Activated CD8-positive, alpha-beta memory T cell treated with anti-CD3 and anti-CD28 coated beads, Interleukin-2, amount 10 ng/mL, durations not matched to agents 7 days and 5 days (primary cell): ENCODE data around the gene SLC14A1. TPM values are rescaled to one million over a fixed set of nuclear protein-coding genes. Genes with fewer than 3 reads are reported as not detected.

Experiments used
- ATAC-seq: fragments of 150-1000 bp; cut with Tn5 transposase; one replicate; pipeline ENCODE4 v1.10.0; 2021; ENCODE audit warnings: moderate library complexity
- CTCF ChIA-PET: fragments of 350-600 bp; sonication (Branson Sonifier 250); formaldehyde crosslinking; loops from one replicate; lab custom pipeline; 2021; ENCODE audit warnings: antibody characterized with exemption; lab: Charles Lee
- DNase-seq: peaks from one replicate; pipeline ENCODE4 v3.0.0-alpha.2; 2020
- H3K27ac Mint-ChIP-seq: one replicate; pipeline ENCODE4 v1.8.0; 2021; ENCODE audit warnings: mild to moderate bottlenecking, mixed read lengths
- H3K27me3 Mint-ChIP-seq: one replicate; pipeline ENCODE4 v1.8.0; 2021; ENCODE audit warnings: mixed read lengths
- H3K36me3 Mint-ChIP-seq: one replicate; pipeline ENCODE4 v1.8.0; 2021; ENCODE audit warnings: mild to moderate bottlenecking, mixed read lengths
- H3K4me1 Mint-ChIP-seq: one replicate; pipeline ENCODE4 v1.8.0; 2021; ENCODE audit warnings: mixed read lengths
- H3K4me3 Mint-ChIP-seq: one replicate; pipeline ENCODE4 v1.8.0; 2021; ENCODE audit warnings: mild to moderate bottlenecking, moderate library complexity, mixed read lengths
- H3K9me3 Mint-ChIP-seq: one replicate; pipeline ENCODE4 v1.8.0; 2022; ENCODE audit warnings: low read depth, mixed read lengths
- total RNA-seq, 2 experiments: library from RNA; stranded (reverse); gene quantifications; one replicate each; pipeline ENCODE4 v1.2.3, GENCODE V29; 2021

The SLC14A1 gene
- total RNA-seq, 2 experiments from 2014 or later, result 6.8 to 14.8 TPM

DNA sequence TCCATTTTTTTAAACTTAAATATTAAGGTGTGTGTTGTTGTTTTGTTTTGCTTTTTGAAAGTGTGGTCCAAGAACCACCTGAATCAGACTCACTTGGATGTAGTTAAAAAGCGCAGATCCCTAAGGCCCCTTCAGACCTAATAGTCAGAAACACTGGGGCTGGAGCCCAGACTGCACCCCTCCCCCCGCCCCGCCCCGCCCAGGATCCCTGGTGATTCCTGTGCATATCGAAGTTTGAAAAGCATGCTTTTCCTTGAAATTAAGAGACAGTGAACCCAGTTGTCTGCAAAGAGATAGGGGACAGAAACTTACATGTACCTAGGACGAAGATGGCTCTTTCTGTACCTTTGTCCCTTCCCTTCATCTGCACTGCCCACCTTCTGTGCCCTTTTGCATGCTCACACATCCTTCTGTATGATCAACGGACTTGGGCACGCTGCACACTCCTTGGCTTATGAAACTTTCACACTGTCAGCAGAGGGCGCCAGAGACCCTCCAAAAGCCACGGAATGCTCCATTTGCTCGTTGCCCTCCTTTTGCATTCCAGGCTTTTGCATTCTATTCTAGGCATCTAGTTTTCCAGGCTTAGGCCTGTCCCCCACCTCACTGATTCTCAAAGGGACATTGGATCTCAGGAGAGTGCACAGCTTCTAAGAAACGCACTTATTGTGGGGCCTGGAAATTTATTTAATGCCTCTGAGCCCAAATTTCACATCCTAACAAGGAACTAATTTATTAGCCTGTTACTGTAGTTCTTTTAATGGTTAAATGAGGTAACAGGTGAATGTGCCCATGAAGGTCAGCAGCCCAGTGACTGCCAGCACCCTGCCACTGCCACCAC, 32.8 kb upstream of the SLC14A1 start:
- no peak overlapping the region for H3K27ac Mint-ChIP-seq
- peak; percentile 84 for DNase-seq
- CTCF ChIA-PET, result interaction anchor here (1.0 to 8.1 kb wide), 9 partner anchors 17 to 382 kb away, joined by 3 to 234 read pairs (median 6); no protein-coding TSS in a partner anchor

DNA sequence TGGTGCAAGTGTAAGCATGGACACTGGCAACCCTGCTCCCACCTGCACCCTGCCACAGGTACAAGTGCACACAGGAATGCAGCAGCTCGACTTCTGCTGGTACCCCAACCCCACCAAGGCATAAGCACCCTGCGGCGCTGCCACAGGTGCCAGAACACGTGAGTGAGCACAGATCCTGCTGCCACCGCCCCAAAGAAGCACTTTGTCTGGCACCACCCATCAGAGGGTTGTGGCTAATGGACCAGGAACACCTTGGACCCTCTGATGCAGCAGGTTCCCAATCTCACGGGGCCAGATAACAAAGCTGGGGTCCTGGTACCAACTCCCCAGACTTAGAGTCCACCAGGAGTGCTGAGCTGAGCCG, 32.2 kb upstream of the SLC14A1 start:
- Mint-ChIP-seq H3K36me3 (peaks cover 14% of the 10 kb centered on the region), H3K9me3 (peaks cover 4% of the 10 kb centered on the region), H3K27ac (no peak overlapping the region), H3K4me1 (peaks cover 45% of the 10 kb centered on the region), H3K4me3 (no peak overlapping the region), H3K27me3 (peaks cover 5% of the 10 kb centered on the region)
- CTCF ChIA-PET, result interaction anchor here (1.0 to 8.1 kb wide), 7 partner anchors 26 to 284 kb away, joined by 3 to 234 read pairs (median 4); no protein-coding TSS in a partner anchor
- ATAC-seq (no peak), DNase-seq (no peak)

More for the DNA sequence above, 32.8 kb upstream of the SLC14A1 start:
- ATAC-seq, result no peak
- Mint-ChIP-seq H3K4me3 (no peak overlapping the region), H3K36me3 (peaks cover 14% of the 10 kb centered on the region), H3K9me3 (peaks cover 4% of the 10 kb centered on the region), H3K27me3 (peaks cover 5% of the 10 kb centered on the region), H3K4me1 (peaks cover 51% of the 10 kb centered on the region)

GRCh38 chr18:45702708-45703265, 21.2 kb upstream of the SLC14A1 start:
- DNase-seq, result no peak
- H3K4me3 Mint-ChIP-seq, result no peak overlapping the region
- H3K27me3 Mint-ChIP-seq, result no peaks in the 10 kb centered on the region
- no peaks in the 10 kb centered on the region for H3K4me1 Mint-ChIP-seq
- ATAC-seq, result no peak
- CTCF ChIA-PET, result no interaction called here
- H3K27ac Mint-ChIP-seq, result no peak overlapping the region
- peaks cover 10% of the 10 kb centered on the region for H3K9me3 Mint-ChIP-seq
- peaks cover 10% of the 10 kb centered on the region for H3K36me3 Mint-ChIP-seq

- DNase-seq, result no peak
- peaks cover 3% of the 10 kb centered on the region for H3K27me3 Mint-ChIP-seq
- H3K4me1 Mint-ChIP-seq, result no peaks in the 10 kb centered on the region
- CTCF ChIA-PET, result interaction anchor here (1.6 to 1.9 kb wide), 3 partner anchors 11 to 171 kb away, joined by 3 to 4 read pairs (median 4); no protein-coding TSS in a partner anchor
- no peak overlapping the region for H3K4me3 Mint-ChIP-seq
- ATAC-seq, result no peak
- H3K9me3 Mint-ChIP-seq, result peaks cover 16% of the 10 kb centered on the region
- peaks cover 17% of the 10 kb centered on the region for H3K36me3 Mint-ChIP-seq
- no peak overlapping the region for H3K27ac Mint-ChIP-seq
Observed at GRCh38 chr18:45708831-45709230, 15.2 kb upstream of the SLC14A1 start.

- DNase-seq, result no peak
- peaks cover 3% of the 10 kb centered on the region for H3K27me3 Mint-ChIP-seq
- H3K9me3 Mint-ChIP-seq, result peaks cover 12% of the 10 kb centered on the region
- no peak overlapping the region for H3K4me3 Mint-ChIP-seq
- CTCF ChIA-PET, result interaction anchor here (2.1 kb wide), 1 partner anchor 9 kb away, joined by 6 read pairs; no protein-coding TSS in a partner anchor
- H3K36me3 Mint-ChIP-seq, result peaks cover 10% of the 10 kb centered on the region
- ATAC-seq, result no peak
- H3K4me1 Mint-ChIP-seq, result no peaks in the 10 kb centered on the region
- no peak overlapping the region for H3K27ac Mint-ChIP-seq
Observed at GRCh38 chr18:45712061-45712460, 11.9 kb upstream of the SLC14A1 start.

DNA sequence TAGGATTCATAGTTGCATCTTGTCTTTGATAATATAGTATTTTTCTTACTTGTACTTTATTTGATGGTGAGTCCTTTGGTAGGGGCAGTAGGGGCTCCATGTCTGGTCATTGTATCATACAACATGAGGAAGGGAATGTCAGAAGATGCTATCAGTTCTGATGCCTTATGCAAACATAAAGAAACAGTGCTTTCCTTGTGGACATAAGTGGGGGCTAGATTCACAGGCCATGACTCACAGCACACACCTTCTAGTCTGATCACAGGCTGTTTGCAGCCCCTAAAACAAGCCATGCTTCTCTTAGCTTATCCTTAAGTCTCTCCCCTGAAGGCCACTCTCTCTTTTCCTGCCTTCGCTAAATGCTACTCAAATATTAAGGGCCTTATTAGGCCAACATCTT, 10.7 kb upstream of the SLC14A1 start:
- no peak overlapping the region for H3K27ac Mint-ChIP-seq
- DNase-seq, result no peak
- no peaks in the 10 kb centered on the region for H3K4me1 Mint-ChIP-seq
- peaks cover 9% of the 10 kb centered on the region for H3K9me3 Mint-ChIP-seq
- no peak overlapping the region for H3K4me3 Mint-ChIP-seq
- ATAC-seq, result no peak
- H3K36me3 Mint-ChIP-seq, result peaks cover 7% of the 10 kb centered on the region
- H3K27me3 Mint-ChIP-seq, result peaks cover 3% of the 10 kb centered on the region
- CTCF ChIA-PET, result no interaction called here

DNA sequence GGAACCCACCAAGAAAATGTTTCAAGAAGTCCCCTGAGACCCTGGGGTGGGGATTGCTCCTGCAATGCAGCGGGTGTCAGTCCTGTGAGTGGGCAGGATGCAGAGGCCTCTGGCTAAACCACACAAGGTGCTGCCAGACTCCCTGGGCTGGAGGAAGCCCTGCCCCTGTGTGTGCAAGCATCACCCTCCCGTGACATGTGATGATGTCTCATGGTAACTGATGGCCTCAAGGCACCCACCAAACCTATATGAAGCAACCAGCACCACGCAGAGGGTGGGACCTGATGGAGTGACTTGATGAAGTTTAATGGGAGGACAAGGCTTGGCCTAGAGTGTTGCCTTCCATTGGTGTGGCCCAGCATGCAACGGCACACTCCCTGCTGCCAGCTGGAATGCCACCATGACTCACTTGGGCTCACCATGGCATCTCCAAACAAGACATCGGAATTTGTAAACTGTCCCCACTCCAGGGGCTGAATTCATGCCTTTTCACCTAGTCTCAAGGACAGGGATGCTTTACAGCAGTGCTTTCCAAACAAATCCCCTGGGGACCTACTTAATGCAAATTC, 8.7 kb upstream of the SLC14A1 start:
- no peak for ATAC-seq
- Mint-ChIP-seq H3K36me3 (peaks cover 1% of the 10 kb centered on the region), H3K4me3 (no peak overlapping the region), H3K9me3 (peaks cover 3% of the 10 kb centered on the region), H3K4me1 (no peaks in the 10 kb centered on the region), H3K27ac (no peak overlapping the region), H3K27me3 (peaks cover 3% of the 10 kb centered on the region)
- DNase-seq, result no peak
- CTCF ChIA-PET, result no interaction called here

- Mint-ChIP-seq H3K9me3 (no peaks in the 10 kb centered on the region), H3K27me3 (peaks cover 2% of the 10 kb centered on the region), H3K4me1 (peaks cover under 1% of the 10 kb centered on the region), H3K4me3 (no peak overlapping the region), H3K36me3 (no peaks in the 10 kb centered on the region), H3K27ac (no peak overlapping the region)
- DNase-seq (no peak), ATAC-seq (no peak)
- CTCF ChIA-PET, result interaction anchor here (1.6 to 2.4 kb wide), 2 partner anchors 53 to 161 kb away, joined by 5 to 6 read pairs; no protein-coding TSS in a partner anchor
Observed at GRCh38 chr18:45719106-45719505, 4.9 kb upstream of the SLC14A1 start.

DNA sequence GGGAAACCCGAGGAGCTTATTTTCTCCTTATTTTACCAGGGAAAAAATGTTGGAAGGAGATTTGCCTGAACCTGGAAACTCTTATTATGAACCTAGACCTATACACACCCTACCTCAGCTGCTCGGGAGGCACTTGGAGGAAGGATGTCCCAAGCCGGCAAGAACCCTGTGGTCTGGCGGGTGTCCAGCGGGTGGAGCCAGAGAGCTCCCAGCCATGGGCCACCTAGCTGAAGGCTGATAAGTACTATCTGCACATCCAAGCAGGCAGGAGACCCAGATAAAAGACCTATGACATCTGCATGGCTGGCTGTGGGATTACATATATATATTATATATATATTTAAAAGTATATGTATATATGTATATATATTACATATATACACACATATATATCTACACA, 1.1 kb upstream of the SLC14A1 start:
- no peak overlapping the region for H3K27ac Mint-ChIP-seq
- peaks cover 2% of the 10 kb centered on the region for H3K27me3 Mint-ChIP-seq
- peak; percentile 87 for ATAC-seq
- no peak overlapping the region for H3K4me3 Mint-ChIP-seq
- no peaks in the 10 kb centered on the region for H3K9me3 Mint-ChIP-seq
- H3K36me3 Mint-ChIP-seq, result no peaks in the 10 kb centered on the region
- CTCF ChIA-PET, result interaction anchor here (0.6 to 8.3 kb wide), 22 partner anchors 9 to 351 kb away, joined by 3 to 50 read pairs (median 4); no protein-coding TSS in a partner anchor
- peak; percentile 80 for DNase-seq
- H3K4me1 Mint-ChIP-seq, result peaks cover 5% of the 10 kb centered on the region

DNA sequence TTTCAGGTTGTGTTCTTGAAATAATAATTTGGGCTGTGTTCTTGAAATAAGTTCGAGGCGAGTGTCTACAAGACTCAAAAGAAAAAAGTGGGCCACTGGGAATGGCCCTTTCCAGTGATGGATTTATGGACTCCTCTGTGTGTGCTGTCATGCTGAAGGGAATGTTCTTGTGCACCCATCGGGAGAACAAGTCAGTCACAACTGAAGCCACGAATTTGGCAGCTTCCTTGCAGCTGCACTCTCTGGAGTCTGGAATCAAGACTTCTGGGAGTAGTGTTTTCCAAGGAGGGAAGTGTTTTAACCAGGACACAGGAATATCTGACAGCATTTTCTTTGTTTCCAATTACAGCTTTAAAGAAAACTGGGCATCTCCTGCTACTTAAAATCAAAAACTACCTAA, 620 bp downstream of the SLC14A1 start:
- no peak for DNase-seq
- CTCF ChIA-PET, result interaction anchor here (1.5 to 8.3 kb wide), 4 partner anchors 60 to 349 kb away, joined by 3 to 50 read pairs (median 22); no protein-coding TSS in a partner anchor
- no peak overlapping the region for H3K4me3 Mint-ChIP-seq

GRCh38 chr18:45725336-45725735, 1.4 kb downstream of the SLC14A1 start:
- CTCF ChIA-PET, result interaction anchor here (1.2 to 8.3 kb wide), 7 partner anchors 9 to 348 kb away, joined by 3 to 50 read pairs (median 5); no protein-coding TSS in a partner anchor
- no peak overlapping the region for H3K27ac Mint-ChIP-seq
- ATAC-seq, result no peak
- H3K4me1 Mint-ChIP-seq, result peaks cover 5% of the 10 kb centered on the region
- DNase-seq, result no peak
- peaks cover 4% of the 10 kb centered on the region for H3K27me3 Mint-ChIP-seq
- no peak overlapping the region for H3K4me3 Mint-ChIP-seq
- no peaks in the 10 kb centered on the region for H3K36me3 Mint-ChIP-seq
- no peaks in the 10 kb centered on the region for H3K9me3 Mint-ChIP-seq

More for the DNA sequence above, 620 bp downstream of the SLC14A1 start:
- no peak for ATAC-seq
- Mint-ChIP-seq H3K27ac (no peak overlapping the region), H3K27me3 (peaks cover 4% of the 10 kb centered on the region), H3K4me1 (peaks cover 5% of the 10 kb centered on the region), H3K9me3 (no peaks in the 10 kb centered on the region), H3K36me3 (no peaks in the 10 kb centered on the region)

DNA sequence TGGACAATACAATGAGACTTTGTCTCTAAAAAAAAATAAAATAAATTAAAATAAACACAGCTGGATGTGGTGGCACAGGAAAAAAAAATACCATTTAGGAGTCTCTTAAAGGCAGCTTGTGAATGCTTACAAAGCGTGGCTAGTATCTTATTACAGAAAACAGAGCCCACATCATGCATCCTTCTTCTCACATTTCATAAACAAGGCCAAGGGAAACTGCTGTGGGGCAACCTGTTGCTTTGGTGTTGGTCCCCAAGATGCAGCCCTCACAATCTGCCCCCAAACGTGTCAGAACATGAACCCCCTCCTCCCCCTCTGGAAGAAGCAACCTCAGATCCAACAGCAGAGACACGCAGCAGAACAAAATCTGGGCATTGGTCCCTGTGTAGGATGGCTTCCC, 2.6 kb downstream of the SLC14A1 start:
- ATAC-seq, result no peak
- Mint-ChIP-seq H3K27me3 (peaks cover 2% of the 10 kb centered on the region), H3K4me3 (no peak overlapping the region), H3K27ac (no peak overlapping the region), H3K4me1 (peaks cover 9% of the 10 kb centered on the region), H3K36me3 (no peaks in the 10 kb centered on the region), H3K9me3 (no peaks in the 10 kb centered on the region)
- DNase-seq, result no peak
- CTCF ChIA-PET, result interaction anchor here (1.5 to 8.3 kb wide), 3 partner anchors 8 to 113 kb away, joined by 3 to 40 read pairs (median 6); no protein-coding TSS in a partner anchor

DNA sequence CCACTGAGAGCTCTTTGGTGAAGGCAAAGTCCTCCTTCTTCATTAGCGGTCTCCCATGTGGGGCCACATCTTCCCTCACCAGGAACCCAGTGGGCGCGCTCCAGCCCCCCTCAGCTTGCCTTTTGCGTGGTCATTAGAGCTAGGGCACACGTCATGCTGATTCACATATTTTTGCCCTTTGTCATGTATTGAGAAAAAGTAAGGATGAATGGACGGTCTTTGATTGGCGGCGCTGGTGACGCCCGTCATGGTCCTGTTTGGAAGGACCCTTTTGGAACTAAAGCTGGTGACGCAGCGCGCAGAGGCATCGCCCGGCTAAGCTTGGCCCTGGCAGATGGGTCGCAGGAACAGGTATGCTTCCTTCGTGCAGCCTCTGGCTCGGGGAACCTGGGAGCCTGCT, 3.1 kb downstream of the SLC14A1 start:
- DNase-seq (no peak), ATAC-seq (no peak)
- Mint-ChIP-seq H3K27me3 (peaks cover 2% of the 10 kb centered on the region), H3K36me3 (no peaks in the 10 kb centered on the region), H3K4me3 (no peak overlapping the region), H3K4me1 (peaks cover 9% of the 10 kb centered on the region), H3K27ac (no peak overlapping the region), H3K9me3 (no peaks in the 10 kb centered on the region)
- CTCF ChIA-PET, result interaction anchor here (2.5 to 8.3 kb wide), 2 partner anchors 62 to 112 kb away, joined by 6 to 40 read pairs; no protein-coding TSS in a partner anchor
